Measurements from ENCODE around the gene KCTD19. TPM values are rescaled to one million over a fixed set of nuclear protein-coding genes. Genes with fewer than 3 reads are reported as not detected.

KCTD19 gene
- total and polyA plus RNA-seq, 8 donors, result 0.09 to 0.70 (median 0.49) TPM; not detected in 2

DNA sequence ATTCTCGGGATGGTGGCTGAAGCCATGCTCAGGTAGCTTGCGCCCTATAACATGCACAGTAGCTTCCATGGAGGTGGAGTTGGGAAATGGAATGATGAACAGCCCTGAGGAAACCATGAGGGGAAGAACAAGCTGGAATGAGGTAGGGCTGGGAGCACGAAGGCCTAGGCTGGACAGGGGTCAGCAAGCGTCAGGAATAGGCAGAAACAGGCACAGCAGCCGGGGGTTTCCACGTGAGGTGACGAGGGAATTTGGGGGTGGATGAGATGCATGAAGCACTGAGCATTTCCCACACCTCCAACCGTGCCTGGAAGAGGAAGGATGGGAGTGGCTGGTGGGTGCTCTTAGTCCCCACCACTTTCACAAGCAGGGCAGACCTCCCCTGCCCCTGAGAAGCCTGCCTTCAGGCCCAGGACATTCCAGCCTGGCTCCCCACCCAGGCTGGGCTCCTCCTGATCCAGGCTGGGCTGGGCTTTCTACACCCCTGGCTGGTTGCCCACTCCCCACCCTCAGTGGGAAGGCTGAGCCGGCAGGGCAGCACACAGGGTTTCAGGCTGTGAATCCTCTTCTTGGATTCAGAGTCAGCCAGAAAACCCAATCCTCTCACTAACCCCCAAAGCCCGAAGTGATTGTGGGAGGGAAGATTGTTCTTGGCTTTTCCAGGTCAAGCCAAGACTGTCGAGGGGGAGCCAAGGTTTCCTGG is 25.3 kb downstream of the KCTD19 start:
- ATAC-seq (peak in 1 of 4 donors; percentile 47), DNase-seq (no peak), FAIRE-seq (no peak)
- 71 to 80% methylated on average over 11 of the region's 11 CpGs for WGBS, 2 donors
- no peaks in the 10 kb centered on the region for H3K4me1 ChIP-seq
- TF ChIP-seq, protein P1, sequence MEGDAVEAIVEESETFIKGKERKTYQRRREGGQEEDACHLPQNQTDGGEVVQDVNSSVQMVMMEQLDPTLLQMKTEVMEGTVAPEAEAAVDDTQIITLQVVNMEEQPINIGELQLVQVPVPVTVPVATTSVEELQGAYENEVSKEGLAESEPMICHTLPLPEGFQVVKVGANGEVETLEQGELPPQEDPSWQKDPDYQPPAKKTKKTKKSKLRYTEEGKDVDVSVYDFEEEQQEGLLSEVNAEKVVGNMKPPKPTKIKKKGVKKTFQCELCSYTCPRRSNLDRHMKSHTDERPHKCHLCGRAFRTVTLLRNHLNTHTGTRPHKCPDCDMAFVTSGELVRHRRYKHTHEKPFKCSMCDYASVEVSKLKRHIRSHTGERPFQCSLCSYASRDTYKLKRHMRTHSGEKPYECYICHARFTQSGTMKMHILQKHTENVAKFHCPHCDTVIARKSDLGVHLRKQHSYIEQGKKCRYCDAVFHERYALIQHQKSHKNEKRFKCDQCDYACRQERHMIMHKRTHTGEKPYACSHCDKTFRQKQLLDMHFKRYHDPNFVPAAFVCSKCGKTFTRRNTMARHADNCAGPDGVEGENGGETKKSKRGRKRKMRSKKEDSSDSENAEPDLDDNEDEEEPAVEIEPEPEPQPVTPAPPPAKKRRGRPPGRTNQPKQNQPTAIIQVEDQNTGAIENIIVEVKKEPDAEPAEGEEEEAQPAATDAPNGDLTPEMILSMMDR (IDR thresholded peaks at IDR 0.05), result no peak
- H3K27me3 ChIP-seq, result no peaks in the 10 kb centered on the region
- no peak overlapping the region for H3K27ac ChIP-seq
- intact Hi-C loops (cut with DNase I), result no loop called here
- H3K36me3 ChIP-seq, result no peaks in the 10 kb centered on the region
- H3K9me3 ChIP-seq, result no peaks in the 10 kb centered on the region
- H3K4me3 ChIP-seq, result no peak overlapping the region

GRCh38 chr16:67299269-67299668 is 27.3 kb downstream of the KCTD19 start:
- H3K27ac ChIP-seq, result no peak overlapping the region
- TF ChIP-seq, protein P1 (IDR thresholded peaks at IDR 0.05), result no peak
- no peaks in the 10 kb centered on the region for H3K9me3 ChIP-seq
- no peaks in the 10 kb centered on the region for H3K36me3 ChIP-seq
- DNase-seq (no peak), ATAC-seq (no peak), FAIRE-seq (no peak)
- intact Hi-C loops (cut with DNase I), result no loop called here
- H3K4me1 ChIP-seq, result no peaks in the 10 kb centered on the region
- no peak overlapping the region for H3K4me3 ChIP-seq
- no peaks in the 10 kb centered on the region for H3K27me3 ChIP-seq
- 86 to 89% methylated on average over 15 of the region's 15 CpGs for WGBS, 2 donors

DNA sequence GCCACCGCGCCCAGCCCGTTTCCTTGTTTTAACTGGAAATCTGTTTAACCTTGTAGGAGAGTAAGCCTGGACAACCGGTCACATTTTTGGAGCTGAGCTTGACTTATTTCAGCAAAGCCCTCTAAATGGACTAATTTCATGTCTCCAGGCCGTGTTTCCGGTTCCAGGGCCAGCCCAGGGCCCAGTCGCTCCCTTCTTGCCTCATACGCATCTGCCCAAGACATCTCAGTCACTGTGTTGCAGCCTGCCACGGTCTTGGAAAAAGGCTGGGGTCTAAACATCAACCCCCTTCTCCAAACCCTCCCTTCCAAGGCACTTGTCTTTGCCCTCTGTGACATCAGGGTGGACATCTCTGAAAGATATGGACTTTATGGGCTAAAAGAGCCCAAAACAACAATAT is 28.3 kb downstream of the KCTD19 start:
- Histone ChIP-seq H3K27ac (no peak overlapping the region), H3K9me3 (no peaks in the 10 kb centered on the region), H3K4me3 (no peak overlapping the region), H3K27me3 (no peaks in the 10 kb centered on the region), H3K4me1 (no peaks in the 10 kb centered on the region), H3K36me3 (no peaks in the 10 kb centered on the region)
- ATAC-seq (no peak), DNase-seq (no peak), FAIRE-seq (no peak)
- 91 to 94% methylated on average over 9 of the region's 9 CpGs for WGBS, 2 donors
- TF ChIP-seq, protein P1 (IDR thresholded peaks at IDR 0.05), result no peak
- intact Hi-C loops (cut with DNase I), result no loop called here

GRCh38 chr16:67296420-67296819 is 30.1 kb downstream of the KCTD19 start:
- Histone ChIP-seq H3K36me3 (no peaks in the 10 kb centered on the region), H3K9me3 (no peaks in the 10 kb centered on the region), H3K27ac (no peak overlapping the region), H3K4me3 (no peak overlapping the region), H3K27me3 (no peaks in the 10 kb centered on the region), H3K4me1 (no peaks in the 10 kb centered on the region)
- WGBS, 2 donors, result 46 to 50% methylated on average over 3 of the region's 3 CpGs
- ATAC-seq, result no peak
- DNase-seq, result no peak
- TF ChIP-seq, protein P1 (IDR thresholded peaks at IDR 0.05), result no peak
- FAIRE-seq, result no peak
- intact Hi-C loops (cut with DNase I), result no loop called here

GRCh38 chr16:67294938-67295361 is 31.6 kb downstream of the KCTD19 start:
- no peak overlapping the region for H3K4me3 ChIP-seq
- TF ChIP-seq, protein P1 (IDR thresholded peaks at IDR 0.05), result no peak
- H3K36me3 ChIP-seq, result no peaks in the 10 kb centered on the region
- no peak for ATAC-seq
- 63 to 68% methylated on average over 7 of the region's 7 CpGs for WGBS, 2 donors
- intact Hi-C loops (cut with DNase I), result no loop called here
- H3K4me1 ChIP-seq, result no peaks in the 10 kb centered on the region
- DNase-seq, result no peak
- no peak for FAIRE-seq
- H3K27me3 ChIP-seq, result no peaks in the 10 kb centered on the region
- H3K27ac ChIP-seq, result no peak overlapping the region
- no peaks in the 10 kb centered on the region for H3K9me3 ChIP-seq

Data from pancreas (tissue), 10 donors.